BLaER1 treated with 17β-estradiol and CSF1 and Interleukin-3, amounts not matched to agents 10 nM and 100 nM (cell line): Measurements from ENCODE around the gene PUSL1.
"Not testable (repeated sequence)": the region's sequence is repeated elsewhere in the genome, so short reads cannot be mapped to it uniquely, and the experiment has no call there.

Experiments used
- H3K27ac ChIP-seq, 11 experiments: shearing (Covaris generic); formaldehyde crosslinking; 2 replicates each; pipeline ENCODE4 v1.8.1; 2022
- H3K27me3 ChIP-seq, 11 experiments: shearing (Covaris generic); formaldehyde crosslinking; 2 replicates each; pipeline ENCODE4 v1.8.1; 2022
- H3K36me3 ChIP-seq, 11 experiments: shearing (Covaris generic); formaldehyde crosslinking; 2 replicates each; pipeline ENCODE4 v1.8.1; 2022
- H3K4me1 ChIP-seq, 10 experiments: shearing (Covaris generic); formaldehyde crosslinking; 2 replicates each; pipeline ENCODE4 v1.8.1; 2022
- H3K4me2 ChIP-seq, 11 experiments: shearing (Covaris generic); formaldehyde crosslinking; 2 replicates each; pipeline ENCODE4 v1.8.1; 2022
- H3K4me3 ChIP-seq, 10 experiments: shearing (Covaris generic); formaldehyde crosslinking; 2 replicates each; pipeline ENCODE4 v1.8.1; 2022
- H3K9ac ChIP-seq, 11 experiments: shearing (Covaris generic); formaldehyde crosslinking; 2 replicates each; pipeline ENCODE4 v1.8.1; 2022
- H3K9me3 ChIP-seq, 11 experiments: shearing (Covaris generic); formaldehyde crosslinking; replicated peaks in 1 of 11; 2 replicates each; pipeline ENCODE4 v1.8.1; 2022
- H4K20me1 ChIP-seq, 11 experiments: shearing (Covaris generic); formaldehyde crosslinking; 2 replicates each; pipeline ENCODE4 v1.8.1; 2022
- Cebpa-rat ChIP-seq, 11 experiments: shearing (Covaris generic); IDR thresholded peaks; 2 replicates each; pipeline ENCODE4 v1.8.1; 2022

The PUSL1 gene

DNA sequence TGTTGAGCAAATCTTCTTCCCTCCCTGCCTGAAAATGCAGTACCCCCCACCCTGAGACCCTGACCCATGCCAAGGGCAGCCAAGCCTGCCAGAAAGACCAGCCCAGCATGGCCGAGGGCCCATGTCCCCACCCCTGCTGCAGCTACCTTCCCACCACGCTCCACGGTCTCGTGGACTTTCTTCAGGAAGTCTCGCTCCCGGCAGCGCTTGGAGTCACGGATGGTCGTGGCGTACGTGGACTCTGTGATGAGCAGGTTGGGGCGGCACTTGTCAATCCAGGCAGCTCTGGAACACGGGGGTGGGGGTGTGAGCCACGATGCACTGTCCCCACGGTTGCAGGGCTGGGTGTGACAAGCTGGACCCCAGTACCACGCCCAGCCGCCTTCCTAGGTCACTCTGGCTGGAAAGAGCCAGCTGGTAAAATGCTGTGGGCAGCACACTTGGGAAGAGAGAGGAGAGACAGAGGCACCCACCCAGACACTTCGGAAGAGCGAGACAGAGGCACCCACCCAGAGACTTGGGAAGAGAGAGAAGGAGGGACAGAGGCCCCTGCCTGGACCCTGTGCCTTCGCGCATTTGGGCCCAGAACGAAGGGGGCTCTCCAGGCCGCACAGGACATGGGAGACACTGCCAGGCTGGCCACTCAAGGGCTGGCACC is 6.4 kb downstream of the PUSL1 start:
- peak overlapping the region in 1 of 11 experiments; percentile 19; a peak in 2 of 22 replicates for H3K9ac ChIP-seq
- peaks cover 33 to 98% (median 94%) of the 10 kb centered on the region in 11 experiments; a peak in 21 of 22 replicates for H4K20me1 ChIP-seq
- no peaks in the 10 kb centered on the region for H3K9me3 ChIP-seq
- peaks cover 76 to 97% (median 92%) of the 10 kb centered on the region in 11 experiments for H3K36me3 ChIP-seq
- TF ChIP-seq Cebpa-rat (IDR thresholded peaks at IDR 0.05) = no peak
- peaks cover 5 to 10% (median 6%) of the 10 kb centered on the region in 10 experiments for H3K4me1 ChIP-seq
- no peak overlapping the region for H3K4me2 ChIP-seq
- H3K4me3 ChIP-seq = no peak overlapping the region
- no peaks in the 10 kb centered on the region for H3K27me3 ChIP-seq
- no peak overlapping the region for H3K27ac ChIP-seq

DNA sequence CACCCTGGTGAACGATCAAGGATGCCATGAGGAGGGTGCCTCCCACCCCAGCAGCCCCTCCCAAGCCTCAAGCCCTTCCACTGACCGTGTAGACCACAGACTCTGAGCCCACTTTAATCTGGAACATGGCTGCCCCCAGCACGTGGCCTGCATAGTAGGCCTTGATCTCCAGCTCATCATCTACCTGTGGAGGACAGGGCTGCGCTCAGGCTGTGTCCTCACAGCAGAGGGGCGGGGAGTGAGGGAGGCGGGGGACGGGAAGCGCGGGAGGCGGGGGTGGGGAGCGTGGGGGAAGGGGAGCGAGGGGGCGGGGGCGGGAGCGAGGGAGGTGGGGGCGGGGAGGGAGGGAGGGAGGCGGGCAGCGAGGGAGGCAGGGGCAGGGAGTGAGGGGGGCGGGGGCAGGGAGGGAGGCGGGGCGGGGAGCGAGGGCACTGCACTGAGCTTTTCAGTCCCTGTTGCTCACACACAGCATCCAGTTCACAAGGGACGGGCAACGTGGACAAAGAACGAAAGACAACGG is 7.1 kb downstream of the PUSL1 start:
- Histone ChIP-seq H3K4me1 (peaks cover 0 to 7% (median 3%) of the 10 kb centered on the region in 10 experiments; a peak in 10 of 20 replicates), H3K9me3 (no peaks in the 10 kb centered on the region), H4K20me1 (peaks cover 40 to 98% (median 94%) of the 10 kb centered on the region in 11 experiments; a peak in 21 of 22 replicates), H3K9ac (no peak overlapping the region), H3K27ac (no peak overlapping the region), H3K27me3 (no peaks in the 10 kb centered on the region), H3K4me2 (no peak overlapping the region), H3K4me3 (no peak overlapping the region), H3K36me3 (peaks cover 82 to 97% (median 93%) of the 10 kb centered on the region in 11 experiments)
- no peak for TF ChIP-seq Cebpa-rat (IDR thresholded peaks at IDR 0.05)

- Histone ChIP-seq H4K20me1 (peaks cover 47 to 98% (median 94%) of the 10 kb centered on the region in 11 experiments), H3K36me3 (peaks cover 83 to 97% (median 93%) of the 10 kb centered on the region in 11 experiments), H3K4me1 (peaks cover 0 to 14% (median 9%) of the 10 kb centered on the region in 10 experiments; a peak in 14 of 20 replicates)
- not testable (repeated sequence) for H3K4me3 ChIP-seq, H3K4me2 ChIP-seq, H3K9me3 ChIP-seq, H3K9ac ChIP-seq, H3K27me3 ChIP-seq, H3K27ac ChIP-seq
Observed at GRCh38 chr1:1316199-1316598, 7.8 kb downstream of the PUSL1 start.

GRCh38 chr1:1317420-1317819 is 9.0 kb downstream of the PUSL1 start:
- Histone ChIP-seq H3K36me3 (peaks cover 73 to 95% (median 89%) of the 10 kb centered on the region in 11 experiments), H3K9me3 (no peaks in the 10 kb centered on the region), H4K20me1 (peaks cover 57 to 97% (median 95%) of the 10 kb centered on the region in 11 experiments), H3K4me3 (no peak overlapping the region), H3K9ac (peak overlapping the region in 3 of 11 experiments; percentile 1 to 19 (median 6); a peak in 2 of 22 replicates), H3K27ac (no peak overlapping the region), H3K4me2 (no peak overlapping the region), H3K4me1 (peaks cover 0 to 21% (median 16%) of the 10 kb centered on the region in 10 experiments; a peak in 15 of 20 replicates), H3K27me3 (no peaks in the 10 kb centered on the region)
- TF ChIP-seq Cebpa-rat (IDR thresholded peaks at IDR 0.05) = no peak

DNA sequence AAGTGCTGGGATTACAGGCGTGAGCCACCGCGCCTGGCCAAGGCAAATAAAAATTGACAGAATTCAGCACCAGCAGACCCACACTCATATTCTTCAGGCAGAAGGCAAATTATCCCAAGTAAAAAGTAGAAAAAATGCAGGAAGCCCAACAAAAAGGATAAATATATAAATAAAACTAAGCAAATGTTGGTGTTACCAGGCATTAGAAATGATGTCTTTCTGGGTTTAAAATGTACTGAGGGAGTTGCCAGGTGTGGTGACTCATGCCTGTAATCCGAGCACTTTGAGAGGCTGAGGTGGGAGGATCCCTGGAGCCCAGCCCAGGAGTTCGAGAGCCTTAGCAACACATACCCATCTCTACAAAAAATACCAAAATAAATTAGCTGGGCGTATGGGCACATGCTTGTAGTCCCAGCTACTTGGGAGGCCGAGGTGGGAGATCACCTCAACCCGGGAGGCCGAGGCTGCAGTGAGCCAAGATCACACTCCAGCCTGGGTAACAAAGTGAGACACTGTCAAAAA is 9.8 kb downstream of the PUSL1 start:
- Histone ChIP-seq H3K4me3 (no peak overlapping the region), H3K4me2 (no peak overlapping the region), H3K27me3 (no peaks in the 10 kb centered on the region), H4K20me1 (peaks cover 55 to 95% (median 93%) of the 10 kb centered on the region in 11 experiments), H3K36me3 (peaks cover 65 to 92% (median 83%) of the 10 kb centered on the region in 11 experiments), H3K27ac (no peak overlapping the region), H3K9ac (peak overlapping the region in 1 of 11 experiments; percentile 16; a peak in 1 of 22 replicates), H3K4me1 (peaks cover 5 to 26% (median 21%) of the 10 kb centered on the region in 10 experiments), H3K9me3 (no peaks in the 10 kb centered on the region)
- no peak for TF ChIP-seq Cebpa-rat (IDR thresholded peaks at IDR 0.05)

DNA sequence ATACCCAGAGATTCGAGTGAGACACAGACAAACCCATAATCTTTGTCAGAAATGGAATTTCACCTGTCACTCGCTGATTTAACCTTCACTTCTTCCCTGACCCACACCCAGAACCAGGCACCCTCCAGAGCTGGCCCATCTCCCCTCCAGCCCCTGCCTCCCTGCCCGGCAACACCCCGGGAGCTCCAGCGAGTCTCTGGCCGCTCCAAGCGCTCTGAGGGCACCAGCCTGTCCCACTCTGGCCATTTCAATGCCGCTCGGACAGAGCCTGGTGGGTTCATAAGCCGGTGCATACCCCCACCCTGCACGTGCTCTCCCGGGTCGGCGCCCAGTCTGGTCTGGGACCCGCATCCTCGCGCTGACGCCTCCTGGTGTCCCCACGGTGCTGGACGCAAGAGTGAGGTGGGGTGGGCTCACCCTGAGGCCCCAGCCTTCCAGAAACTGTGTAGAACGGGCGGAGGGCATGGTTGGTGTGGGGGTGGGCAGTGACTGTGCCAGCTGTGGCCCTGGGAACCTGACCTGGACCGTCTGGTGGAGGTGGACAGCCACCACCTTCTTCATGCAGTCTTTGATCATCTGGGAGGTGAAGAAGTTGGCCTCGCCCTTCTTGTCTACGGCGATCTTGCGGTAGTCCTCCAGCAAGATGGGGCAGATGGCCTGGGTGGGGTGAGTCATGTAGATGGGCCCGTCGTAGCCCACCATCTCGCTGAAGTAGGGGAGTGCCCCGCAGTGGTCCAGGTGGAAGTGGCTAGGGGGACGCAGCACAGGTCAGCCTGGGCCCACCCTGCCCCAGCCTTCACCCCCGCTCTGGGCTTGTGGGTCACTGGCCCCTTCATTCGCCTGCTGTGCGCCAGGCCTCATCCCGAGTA is 10.6 kb downstream of the PUSL1 start:
- peaks cover 10 to 31% (median 26%) of the 10 kb centered on the region in 10 experiments for H3K4me1 ChIP-seq
- no peak overlapping the region for H3K4me3 ChIP-seq
- no peak overlapping the region for H3K27ac ChIP-seq
- peak overlapping the region in 5 of 11 experiments; percentile 21 to 60 (median 55); a peak in 3 of 22 replicates for H3K9ac ChIP-seq
- H3K36me3 ChIP-seq = peaks cover 57 to 86% (median 75%) of the 10 kb centered on the region in 11 experiments
- H3K9me3 ChIP-seq = no peaks in the 10 kb centered on the region
- no peak for TF ChIP-seq Cebpa-rat (IDR thresholded peaks at IDR 0.05)
- H3K27me3 ChIP-seq = no peaks in the 10 kb centered on the region
- no peak overlapping the region for H3K4me2 ChIP-seq
- H4K20me1 ChIP-seq = peaks cover 52 to 92% (median 89%) of the 10 kb centered on the region in 11 experiments

DNA sequence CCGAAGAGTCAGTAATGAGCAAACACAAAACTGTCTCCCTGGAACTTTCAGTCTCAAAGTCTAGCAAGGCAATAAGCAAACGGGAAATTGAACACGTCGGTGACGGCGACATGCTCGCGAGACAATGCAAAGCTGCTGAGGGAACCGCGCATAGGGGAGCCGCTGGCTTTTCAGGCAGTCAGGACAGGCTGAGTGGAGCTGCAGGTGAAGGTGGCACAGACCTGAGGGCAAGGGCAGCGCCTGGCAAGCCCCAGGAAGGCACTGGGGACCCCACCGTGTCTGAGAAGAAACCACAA is 11.2 kb downstream of the PUSL1 start:
- H3K4me1 ChIP-seq = peaks cover 10 to 31% (median 26%) of the 10 kb centered on the region in 10 experiments
- no peaks in the 10 kb centered on the region for H3K9me3 ChIP-seq
- H3K27me3 ChIP-seq = no peaks in the 10 kb centered on the region
- no peak overlapping the region for H3K27ac ChIP-seq
- H3K4me2 ChIP-seq = no peak overlapping the region
- H3K9ac ChIP-seq = peak overlapping the region in 7 of 11 experiments; percentile 21 to 60 (median 55); a peak in 7 of 22 replicates
- peaks cover 51 to 80% (median 69%) of the 10 kb centered on the region in 11 experiments for H3K36me3 ChIP-seq
- peaks cover 50 to 89% (median 83%) of the 10 kb centered on the region in 11 experiments for H4K20me1 ChIP-seq
- TF ChIP-seq Cebpa-rat (IDR thresholded peaks at IDR 0.05) = no peak
- H3K4me3 ChIP-seq = no peak overlapping the region

- Histone ChIP-seq H3K27me3 (no peaks in the 10 kb centered on the region), H3K27ac (peak overlapping the region in 1 of 11 experiments; percentile 18; a peak in 1 of 22 replicates), H3K9me3 (no peaks in the 10 kb centered on the region), H3K4me2 (peak overlapping the region in 6 of 11 experiments; percentile 2 to 32 (median 15); a peak in 4 of 22 replicates), H4K20me1 (peaks cover 55 to 88% (median 83%) of the 10 kb centered on the region in 11 experiments), H3K9ac (peak overlapping the region in 10 of 11 experiments; percentile 28 to 60 (median 56); a peak in 18 of 22 replicates), H3K4me1 (peaks cover 18 to 39% (median 35%) of the 10 kb centered on the region in 10 experiments), H3K36me3 (peaks cover 43 to 71% (median 60%) of the 10 kb centered on the region in 11 experiments), H3K4me3 (no peak overlapping the region)
- no peak for TF ChIP-seq Cebpa-rat (IDR thresholded peaks at IDR 0.05)
Observed at GRCh38 chr1:1320666-1321448, 12.5 kb downstream of the PUSL1 start.
